ENCODE results near the gene COLEC11.

DNA sequence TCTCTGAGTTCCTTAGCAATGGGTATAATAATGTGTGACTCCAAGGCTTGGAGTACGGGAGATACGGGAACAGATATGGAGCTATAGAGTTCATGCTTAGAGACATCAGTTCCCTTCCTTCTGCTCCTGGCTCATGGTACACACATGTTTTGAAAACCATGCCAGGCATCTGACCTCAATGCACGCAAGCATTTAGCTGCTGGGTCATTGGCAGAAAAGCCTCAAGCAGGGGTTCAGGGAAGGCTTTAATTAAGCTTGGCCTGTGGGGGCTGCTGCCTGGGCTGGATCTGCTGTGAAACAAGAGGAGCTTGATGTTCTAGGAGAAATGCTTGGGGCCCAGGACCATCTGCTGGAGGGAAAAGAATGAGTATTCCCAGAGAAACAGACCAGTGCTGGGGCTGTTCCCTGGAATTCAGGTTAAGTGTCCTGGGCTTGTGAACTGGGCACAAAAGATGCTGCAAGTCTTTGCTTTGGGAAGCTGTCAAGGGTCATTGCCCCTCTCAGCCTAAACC lies 66.3 kb downstream of the COLEC11 start:
- TF ChIP-seq, protein P1, sequence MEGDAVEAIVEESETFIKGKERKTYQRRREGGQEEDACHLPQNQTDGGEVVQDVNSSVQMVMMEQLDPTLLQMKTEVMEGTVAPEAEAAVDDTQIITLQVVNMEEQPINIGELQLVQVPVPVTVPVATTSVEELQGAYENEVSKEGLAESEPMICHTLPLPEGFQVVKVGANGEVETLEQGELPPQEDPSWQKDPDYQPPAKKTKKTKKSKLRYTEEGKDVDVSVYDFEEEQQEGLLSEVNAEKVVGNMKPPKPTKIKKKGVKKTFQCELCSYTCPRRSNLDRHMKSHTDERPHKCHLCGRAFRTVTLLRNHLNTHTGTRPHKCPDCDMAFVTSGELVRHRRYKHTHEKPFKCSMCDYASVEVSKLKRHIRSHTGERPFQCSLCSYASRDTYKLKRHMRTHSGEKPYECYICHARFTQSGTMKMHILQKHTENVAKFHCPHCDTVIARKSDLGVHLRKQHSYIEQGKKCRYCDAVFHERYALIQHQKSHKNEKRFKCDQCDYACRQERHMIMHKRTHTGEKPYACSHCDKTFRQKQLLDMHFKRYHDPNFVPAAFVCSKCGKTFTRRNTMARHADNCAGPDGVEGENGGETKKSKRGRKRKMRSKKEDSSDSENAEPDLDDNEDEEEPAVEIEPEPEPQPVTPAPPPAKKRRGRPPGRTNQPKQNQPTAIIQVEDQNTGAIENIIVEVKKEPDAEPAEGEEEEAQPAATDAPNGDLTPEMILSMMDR (IDR thresholded peaks at IDR 0.05): no peak
- no peak for TF ChIP-seq POLR2A (IDR thresholded peaks at IDR 0.05)
